ENCODE data around the gene PKNOX2.

The PKNOX2 gene

DNA sequence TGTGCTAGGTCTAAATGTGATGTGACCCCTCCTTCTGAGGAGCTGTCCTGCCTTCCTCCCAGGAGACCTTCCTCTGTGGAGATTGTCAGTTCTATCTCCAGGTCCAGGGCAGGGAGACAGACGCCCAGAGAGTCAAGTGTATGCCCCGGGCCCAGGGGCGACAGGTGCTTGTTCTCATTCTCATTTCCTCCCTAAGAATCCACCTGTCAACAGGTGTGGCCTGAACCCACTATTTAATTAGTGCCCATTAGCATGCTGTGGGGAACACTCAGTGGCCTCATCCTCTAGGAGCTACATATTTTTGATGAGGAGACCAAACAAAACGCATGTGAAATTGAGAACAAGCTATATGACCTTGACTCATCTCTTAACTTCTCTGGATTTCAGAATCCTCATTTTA lies 9.5 kb downstream of the PKNOX2 start:
- DNase-seq = no peak

DNA sequence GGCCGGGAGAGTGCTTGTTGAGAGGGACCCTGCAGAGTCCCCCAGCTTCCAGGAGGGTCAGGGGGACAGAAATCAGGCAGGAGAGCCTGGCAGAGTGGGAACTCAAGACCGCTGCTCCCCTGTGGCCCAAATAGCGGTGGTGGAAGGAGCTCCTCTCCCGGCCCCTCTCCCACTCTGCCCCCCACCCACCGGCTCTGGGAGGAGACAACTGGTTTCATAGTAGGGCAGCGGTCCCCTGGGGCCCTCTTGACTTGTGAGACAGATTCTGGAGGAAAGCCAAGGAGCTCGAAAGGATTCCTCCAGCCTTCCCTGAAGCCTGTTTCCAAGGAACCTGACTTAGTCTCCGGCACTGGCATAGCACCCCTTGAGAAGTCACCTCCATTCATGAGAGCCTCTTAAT lies 10.1 kb downstream of the PKNOX2 start:
- DNase-seq = no peak

DNA sequence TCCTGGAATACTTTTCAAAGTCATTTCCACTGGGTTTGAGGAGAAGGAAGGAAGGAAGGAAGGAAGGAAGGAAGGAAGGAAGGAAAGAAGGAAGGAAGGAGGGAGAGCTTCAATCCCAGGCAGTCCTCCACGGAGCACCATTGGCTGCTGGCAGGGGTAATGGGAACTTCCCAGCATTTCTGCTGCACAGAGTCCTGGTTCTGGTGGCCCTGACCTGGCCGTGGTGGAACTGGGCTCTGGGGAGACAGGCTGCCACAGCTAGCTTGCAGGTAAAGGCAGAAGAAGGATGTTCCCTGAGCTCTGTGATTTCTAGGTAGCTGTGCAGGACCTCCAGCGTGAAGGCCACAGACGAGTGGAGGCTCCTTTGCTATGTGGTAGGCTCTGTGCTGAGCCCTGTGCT lies 10.6 kb downstream of the PKNOX2 start:
- DNase-seq = no peak

DNA sequence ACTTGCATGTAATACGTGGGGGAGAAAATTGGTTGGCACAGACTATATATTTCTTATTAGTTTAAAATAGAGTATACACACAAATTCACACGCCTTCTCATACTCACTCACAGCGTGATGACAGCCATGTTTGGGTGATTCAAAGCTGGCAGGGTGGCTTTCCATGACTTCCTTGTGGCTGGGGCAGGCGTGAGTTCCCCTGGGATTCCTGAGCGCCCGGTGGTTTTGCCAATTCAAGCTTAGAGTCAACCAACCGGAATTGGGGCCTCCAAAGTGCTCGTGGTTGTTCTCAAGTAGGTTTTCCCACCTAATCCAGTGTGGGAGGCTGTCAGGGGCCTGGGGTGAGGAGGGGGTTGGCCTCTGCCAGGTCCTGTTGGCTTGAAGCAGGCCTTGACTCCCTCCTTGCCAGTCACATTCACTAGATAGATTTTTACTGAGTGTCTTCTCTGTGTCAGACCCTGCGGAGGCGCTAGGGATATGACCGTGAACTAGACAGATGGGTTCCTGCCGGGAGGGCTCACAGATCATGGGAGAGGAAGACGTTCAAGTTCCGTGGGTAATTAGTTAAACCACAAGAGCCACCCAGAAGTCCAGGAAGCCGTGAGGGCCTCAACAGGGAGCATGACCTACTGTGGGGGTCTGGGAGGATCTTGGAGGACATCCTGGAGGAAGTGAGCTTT lies 11.5 kb downstream of the PKNOX2 start:
- no peak for DNase-seq

DNA sequence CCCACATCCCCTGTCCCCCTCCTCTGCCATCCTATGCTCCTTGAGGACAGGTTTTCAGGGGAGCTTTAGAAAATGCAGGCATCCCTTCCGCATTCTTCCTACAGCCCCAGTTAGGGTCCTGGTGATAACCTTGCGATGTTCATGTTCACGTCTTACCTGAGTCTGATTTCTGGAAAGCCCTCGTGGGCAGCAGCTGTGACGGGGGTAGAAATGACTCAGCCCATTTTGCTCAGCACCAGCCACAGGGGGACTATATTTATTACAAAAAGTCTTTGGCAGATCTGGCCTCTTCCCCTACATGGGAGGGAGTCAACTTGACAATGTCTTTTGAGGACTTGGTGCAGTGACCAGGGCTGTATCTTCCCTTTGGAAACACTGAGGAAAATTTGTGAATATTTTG lies 12.3 kb downstream of the PKNOX2 start:
- DNase-seq = no peak

DNA sequence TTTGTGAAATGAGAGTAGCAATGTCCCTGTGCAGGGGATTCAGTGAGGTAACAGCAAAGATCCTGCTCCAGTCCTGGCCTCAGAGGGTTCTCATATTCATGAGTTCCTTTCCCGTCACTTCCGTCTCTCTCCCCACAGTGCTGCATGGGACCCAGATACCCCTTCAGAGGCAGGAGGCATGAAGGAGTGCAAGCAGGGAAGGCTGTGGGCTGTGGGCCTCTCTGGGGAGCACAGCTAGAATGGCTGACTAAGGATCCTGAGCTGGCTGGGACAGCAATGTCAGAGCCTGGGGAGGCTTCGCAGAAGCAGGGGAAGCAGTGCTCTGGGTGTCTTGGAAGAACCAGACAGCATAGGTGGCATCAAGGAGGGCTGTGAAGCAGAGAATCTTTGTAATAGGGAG lies 13.0 kb downstream of the PKNOX2 start:
- no peak for DNase-seq

DNA sequence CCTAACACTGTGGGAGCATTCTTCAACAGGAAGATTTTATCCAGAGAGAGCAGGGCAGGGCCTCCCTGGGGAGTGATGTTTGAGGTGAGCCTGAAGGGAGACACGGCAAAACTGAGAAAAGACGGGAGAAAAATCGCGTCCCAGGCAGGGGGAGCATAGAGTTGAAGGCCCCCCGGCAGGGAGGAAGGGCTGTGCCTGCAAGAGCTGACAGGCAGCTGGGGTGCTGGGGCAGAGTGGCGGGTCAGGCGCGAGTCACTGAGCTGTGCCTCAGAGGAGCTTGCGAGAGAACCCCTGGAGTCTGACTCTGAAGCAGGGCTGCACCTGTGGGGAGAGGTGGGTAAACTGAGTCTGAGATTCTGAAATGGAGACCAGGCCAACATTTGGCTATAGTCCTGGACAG lies 14.8 kb downstream of the PKNOX2 start:
- DNase-seq = no peak

DNA sequence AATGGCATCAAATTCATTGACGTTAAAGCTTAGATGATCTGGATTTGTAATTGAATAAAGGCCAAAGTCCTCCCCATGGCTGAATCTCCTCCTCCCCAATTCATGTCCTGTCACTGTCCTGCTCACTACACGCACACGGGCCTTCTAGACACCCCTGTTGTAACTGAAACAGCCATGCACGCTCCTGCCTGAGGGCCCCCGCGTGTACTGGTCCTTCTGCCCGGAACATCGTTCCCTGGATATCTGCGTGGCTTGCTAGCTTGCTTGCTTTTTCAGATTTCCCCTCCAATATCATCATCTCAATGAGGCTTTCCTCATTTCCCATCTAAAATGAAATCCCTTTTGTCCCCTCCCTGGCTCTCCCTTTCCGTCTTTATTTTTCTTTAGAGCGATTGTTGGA lies 15.3 kb downstream of the PKNOX2 start:
- no peak for DNase-seq

DNA sequence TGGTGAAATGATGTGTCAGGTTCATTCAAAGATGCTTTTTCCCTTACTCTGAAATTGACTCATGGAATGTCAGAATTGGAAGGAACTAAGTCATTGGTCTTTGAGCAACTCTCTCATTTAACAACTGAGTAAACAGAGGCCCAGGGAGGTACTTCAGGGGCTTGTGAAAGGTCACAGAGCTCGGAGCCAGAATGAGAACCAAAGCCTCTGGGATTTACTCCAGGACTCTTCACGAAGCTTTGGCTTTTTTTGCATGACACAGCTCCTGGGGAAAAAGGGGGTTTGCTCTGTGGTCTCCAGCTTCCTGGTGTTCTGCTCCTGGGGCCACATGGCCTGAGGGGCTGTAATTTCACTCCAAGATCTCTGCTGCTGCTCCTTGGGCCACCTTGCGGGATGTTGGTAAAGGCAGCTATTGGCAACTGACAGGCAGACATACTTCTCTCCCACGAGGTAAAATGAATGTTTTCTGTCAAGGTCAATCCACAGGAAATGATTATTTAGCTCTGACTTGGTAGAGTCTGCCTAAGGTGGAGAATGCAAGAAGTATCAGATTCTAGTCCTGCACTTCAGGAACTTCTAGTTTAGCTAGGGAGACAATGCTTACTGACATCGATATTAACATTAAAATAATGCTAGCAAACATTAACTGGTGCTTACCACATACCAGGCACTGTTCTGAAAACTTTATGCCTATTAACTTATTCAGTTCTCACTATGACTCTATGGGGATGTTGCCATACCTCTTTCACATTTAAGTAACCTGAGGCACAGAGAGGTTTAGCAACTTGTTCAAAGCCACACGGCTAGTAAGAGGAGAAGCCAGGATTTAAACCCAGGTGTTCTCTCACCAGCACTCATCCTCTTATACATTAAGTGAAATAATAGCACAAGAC lies 16.1 kb downstream of the PKNOX2 start:
- no peak for DNase-seq

DNA sequence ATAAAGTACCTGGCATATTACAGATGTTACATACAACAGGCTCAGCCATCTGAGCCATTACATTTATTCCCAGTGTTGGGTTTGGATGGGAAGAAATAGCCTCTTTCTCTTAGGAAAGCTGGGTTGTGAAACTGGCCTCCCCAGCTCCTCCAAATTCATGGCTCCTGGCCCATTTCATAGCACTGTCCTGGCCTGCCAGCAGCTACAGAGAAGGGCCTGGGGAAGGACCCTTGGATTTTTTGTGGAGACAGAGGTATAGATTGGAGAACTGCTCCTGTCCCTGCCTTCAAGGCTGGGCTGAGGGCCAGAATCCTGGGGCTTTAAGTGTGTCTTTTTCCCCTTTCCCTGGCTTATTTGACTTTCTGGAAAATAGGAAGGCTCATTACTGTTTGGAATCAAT lies 18.0 kb downstream of the PKNOX2 start:
- DNase-seq = no peak

DNA sequence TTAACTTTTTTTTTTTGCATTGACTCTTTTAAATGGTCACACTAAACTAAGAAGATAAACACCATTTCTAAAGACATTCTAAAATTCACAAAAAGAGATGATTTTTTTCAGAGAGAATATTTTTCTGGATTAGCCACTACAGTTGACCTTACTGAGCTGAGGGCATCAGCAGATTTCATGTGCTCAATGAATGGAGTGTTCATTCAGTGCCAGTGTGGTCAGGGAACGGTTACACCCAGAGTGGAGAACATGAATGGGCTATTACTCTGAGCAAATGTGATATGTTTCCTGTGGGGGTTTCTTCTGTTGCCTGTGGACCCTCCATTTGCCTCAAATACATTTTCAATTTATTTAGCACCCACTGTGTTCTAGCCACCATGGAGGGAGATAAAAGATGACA lies 19.1 kb downstream of the PKNOX2 start:
- DNase-seq = no peak

DNA sequence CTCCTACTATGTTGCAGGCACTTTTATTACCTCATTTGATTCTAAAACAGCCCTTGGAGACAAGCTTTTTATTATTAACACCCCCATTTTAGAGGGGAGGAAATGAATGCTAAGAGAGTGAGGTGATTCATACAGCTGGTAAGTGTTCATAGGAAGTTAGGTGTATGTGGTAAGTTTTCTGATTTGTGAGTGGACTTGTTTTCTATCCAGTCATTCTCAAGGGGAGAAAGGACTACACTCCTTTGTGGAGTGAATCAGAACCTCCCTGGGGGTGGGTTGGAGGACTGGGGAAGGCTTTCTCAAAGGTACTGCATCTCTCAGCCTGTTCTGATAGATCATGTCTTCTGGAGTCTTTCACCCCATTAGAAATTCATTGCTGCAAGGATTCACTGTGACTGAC lies 23.5 kb downstream of the PKNOX2 start:
- DNase-seq = no peak

DNA sequence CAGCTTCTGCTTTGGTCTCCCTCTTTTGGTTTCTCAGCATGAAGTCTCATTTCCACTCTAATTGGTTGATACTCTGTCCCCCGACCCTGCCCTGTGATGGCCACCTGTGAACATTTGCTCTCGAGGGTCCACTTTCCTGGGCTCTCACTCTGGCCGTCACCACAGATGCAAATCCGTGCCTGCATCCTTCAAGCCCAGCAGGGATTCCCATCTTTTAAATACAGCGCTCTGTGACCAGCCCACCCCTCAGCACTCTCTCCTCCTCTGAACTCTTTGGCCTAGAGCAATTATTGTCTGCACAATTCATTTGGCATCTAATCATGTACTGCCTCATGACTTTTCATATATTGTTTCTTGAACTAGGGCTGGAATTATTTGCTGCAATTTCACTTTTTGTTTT lies 26.0 kb downstream of the PKNOX2 start:
- no peak for DNase-seq

DNA sequence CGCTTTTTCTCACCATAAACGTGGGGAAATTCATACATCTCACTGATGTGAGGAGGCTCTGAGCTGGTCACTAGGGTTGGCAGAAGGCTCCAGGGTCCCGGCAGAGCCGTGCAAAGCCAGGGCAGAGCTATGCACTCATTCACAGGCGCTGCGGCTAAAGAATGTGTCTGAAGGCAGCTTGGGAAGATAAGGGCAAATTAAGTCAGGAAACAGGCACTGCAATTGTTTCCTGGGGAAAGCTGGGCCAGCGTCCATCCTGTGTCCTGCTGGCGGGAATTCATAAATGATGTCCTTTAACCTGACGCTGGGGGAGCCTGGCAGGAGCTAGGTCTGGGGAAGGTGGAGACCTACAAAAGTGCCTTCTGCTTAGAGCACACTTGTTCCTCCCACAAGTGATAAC lies 27.6 kb downstream of the PKNOX2 start:
- DNase-seq = no peak

DNA sequence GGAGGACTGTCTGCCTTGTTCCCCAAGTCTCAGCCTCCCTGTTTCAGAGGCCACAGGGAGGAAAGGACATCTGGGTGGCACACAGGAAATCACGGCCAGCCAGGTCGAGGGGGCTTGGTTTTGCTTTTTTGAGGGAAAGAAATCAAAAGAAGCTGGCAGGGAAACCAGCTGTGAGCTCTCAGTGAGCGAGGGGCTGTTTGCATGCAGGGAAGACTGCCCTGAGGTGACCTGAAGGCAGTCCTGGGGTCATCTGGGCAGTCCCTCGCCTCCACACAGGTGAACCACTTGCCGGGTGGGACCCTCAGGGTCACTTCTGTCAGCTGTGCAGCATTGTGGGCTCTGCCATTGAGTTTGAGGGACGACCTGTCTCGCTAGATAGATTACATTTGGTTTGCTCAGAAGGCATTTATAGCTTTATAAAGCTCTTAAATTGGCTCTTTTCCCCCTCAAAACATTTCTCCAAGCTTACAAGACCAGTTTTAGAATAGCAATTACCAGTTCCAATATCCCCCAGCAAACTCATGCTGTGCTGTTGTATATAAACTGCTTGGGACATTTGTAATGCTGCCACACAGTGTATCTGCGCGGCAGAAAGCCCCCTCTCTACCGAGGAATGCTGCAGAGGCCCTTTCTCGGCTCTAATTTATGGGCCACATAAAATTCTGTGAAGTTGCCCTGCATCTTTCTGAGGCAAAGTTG lies 28.3 kb downstream of the PKNOX2 start:
- no peak for DNase-seq

DNA sequence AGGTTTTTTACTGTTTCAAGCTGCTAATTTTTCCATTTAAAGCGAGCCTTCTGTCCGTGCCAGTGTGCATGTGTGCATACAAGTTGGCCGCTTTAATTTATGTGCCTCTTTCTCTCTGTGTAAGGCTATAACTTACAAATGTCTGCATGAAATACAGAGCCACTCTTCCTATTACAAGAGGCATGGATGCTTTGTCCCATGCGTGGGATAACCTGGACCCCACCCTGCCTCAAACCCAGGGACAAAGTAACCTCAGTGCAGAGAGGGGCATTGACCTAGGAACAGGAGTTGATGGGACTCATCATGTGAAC lies 28.8 kb downstream of the PKNOX2 start:
- DNase-seq = no peak

DNA sequence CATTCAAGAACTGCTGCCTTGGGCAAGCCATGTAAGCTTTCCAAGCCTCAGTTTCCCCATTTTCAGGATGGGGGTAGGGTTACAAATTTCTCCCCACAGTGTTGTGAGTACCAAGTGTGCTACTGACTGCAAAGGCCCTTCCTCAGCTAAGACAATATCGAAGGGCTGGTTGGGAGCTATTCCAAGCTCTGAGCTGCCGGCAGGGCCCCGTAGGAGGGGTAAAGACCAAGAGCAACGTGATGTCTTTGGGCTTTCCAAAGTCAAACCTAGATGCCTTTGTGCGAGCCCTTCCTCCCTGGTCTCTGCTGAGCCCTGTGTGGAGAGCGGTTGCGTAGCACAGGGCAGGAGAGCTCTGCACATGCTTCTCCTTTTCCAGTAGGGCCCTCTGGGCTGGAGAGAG lies 29.3 kb downstream of the PKNOX2 start:
- no peak for DNase-seq

DNA sequence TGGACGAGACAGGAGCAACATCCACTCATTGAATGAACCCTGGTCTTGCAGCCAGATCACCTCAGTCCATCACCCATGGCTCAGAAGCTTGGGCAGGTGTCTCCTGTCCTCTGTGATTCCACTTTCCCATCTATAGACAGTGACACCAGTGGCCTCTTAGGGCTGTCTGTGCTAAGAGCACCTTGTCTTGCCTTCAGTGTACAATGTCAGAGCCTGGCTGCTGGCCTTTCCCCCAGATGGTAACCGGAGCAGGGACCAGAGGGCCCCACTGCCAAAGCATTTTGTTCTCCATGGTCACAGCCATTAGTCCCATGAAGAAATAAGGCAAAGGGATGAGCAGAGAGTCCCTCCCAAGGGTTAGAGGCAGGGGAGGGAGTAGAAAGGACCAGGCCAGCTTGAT lies 35.4 kb downstream of the PKNOX2 start:
- no peak for DNase-seq

DNA sequence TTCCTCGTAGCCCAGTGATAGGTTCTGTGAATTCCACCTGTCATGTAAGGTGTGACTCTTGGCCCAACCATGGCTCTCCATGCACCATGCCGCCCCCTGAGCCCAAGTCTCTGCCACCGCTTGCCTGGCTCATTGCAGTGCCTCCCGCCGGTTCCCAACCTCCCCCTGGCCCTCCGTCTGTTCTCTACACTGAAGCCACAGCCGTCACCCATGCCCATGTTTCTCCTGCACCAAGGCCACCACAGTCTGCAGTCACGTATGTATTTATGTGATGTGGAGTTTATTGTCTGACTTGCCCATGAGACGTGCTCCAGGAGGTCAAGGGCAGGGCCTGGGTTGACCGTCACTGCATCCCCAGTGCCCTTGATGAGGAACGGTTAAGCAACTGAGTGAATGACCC lies 35.9 kb downstream of the PKNOX2 start:
- DNase-seq = no peak

DNA sequence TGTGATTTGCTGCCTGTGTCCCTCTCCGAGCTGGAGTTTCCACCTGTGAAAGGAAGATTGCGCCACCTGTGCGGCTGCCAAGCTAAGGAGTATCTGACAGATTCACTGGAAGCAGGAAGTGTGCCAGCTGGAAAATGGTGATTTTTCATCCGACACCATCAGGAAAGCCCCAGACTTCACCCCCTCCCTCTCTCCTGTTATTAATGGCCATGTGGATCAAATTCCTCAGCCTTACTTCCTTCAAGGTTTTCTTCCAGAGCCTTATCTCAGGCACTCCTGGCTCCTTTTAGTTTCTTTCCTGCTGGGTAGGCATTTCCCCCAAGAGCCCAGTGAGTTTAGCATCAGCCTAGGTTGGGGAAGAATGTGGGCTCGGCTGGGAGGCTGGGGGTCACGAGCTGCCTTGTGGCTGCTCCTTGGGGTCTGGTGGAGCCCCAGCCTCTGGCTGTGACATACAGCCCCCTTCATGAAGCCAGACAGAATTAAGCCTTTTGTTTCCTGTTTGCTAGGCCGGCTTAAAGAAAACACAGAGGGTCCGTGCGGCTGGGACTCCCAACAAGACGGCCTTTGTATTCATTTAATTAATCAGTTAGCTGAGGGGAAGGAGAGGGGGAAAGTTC lies 37.1 kb downstream of the PKNOX2 start:
- no peak for DNase-seq

DNA sequence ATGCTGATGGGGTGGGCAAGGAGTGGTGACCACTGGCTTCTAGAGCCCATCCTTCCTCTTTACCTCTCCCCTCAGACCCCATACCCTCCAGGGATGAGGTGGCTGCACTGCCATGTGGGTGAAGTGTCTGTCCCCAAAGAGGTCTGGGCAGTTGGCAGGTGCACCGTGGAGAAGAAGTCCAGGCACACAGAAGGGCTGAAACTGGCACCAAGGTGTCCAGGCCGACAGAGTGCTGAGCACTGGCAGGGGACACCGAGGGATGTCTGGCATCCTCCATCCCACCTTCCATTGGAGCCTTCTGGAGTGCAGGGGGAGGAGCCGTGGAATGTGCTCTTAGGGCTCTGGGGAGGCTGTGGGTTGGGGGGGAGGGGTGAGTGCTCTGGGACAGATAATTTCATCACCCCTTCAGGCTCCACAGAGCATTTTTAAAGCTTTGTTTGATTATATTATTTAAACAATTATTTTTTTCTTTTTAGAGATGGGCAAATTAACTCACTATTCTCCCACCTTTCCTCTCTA lies 37.9 kb downstream of the PKNOX2 start:
- no peak for DNase-seq

DNA sequence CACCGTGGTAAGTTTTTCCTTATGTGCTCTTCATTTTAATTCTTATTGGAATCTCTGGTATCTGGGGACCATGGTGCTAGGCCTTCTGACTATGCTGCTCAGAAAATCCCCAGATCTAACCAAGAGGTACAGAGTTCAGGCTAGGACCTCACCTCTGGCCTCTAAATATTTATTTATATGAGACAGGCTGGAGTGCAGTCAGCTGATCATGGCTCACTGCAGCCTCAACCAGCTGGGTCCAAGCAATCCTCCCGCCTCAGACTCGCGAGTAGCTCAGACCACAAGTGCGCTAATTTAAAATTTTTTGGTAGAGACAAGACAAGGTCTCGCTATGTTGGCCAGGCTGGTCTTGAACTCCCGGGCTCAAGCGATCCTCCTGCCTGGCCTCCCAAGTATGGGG lies 38.4 kb downstream of the PKNOX2 start:
- DNase-seq = no peak

DNA sequence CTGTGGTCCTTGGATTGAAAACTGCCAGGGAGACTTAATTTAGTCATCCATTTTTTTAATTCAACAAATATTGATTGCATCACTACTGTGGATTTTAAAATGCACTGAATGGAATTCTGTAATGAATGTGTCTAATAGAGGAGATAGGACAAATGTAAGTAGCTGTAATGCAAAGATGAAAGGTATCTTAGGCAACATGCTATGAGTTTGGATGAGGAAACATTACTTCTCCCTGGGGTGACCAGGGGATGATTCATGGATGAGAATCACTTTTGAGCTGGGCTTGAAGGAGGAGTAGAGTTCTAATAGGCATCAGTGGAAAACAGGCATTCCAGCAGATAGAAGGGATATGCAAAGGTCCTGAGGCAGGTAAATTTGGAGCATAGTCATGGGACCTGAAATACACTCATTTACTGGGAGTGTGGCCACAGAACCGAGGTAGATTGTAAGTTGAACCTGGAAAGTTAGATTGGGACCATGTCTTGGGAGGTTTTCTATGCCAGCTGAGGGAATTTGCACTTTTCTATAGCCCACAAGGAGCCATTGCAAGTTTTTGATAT lies 43.4 kb downstream of the PKNOX2 start:
- no peak for DNase-seq

Measured in stimulated activated CD4-positive, alpha-beta T cell treated with anti-CD3 and anti-CD28 coated beads, Interleukin-1b, Interleukin-23, amount 100 ng/mL, for 48 hours (primary cell).